ENCODE results near the gene MTHFR. TPM values are rescaled to one million over a fixed set of nuclear protein-coding genes. Genes with fewer than 3 reads are reported as not detected.
A peak's percentile ranks its signal among the peaks of the same experiment; 100 is the strongest.
"Not testable (repeated sequence)": the region's sequence is repeated elsewhere in the genome, so short reads cannot be mapped to it uniquely, and the experiment has no call there.

MTHFR gene
- total RNA-seq, 2 donors from 2014 or later, result 16.0 to 18.7 TPM

GRCh38 chr1:11823366-11824137 is 17.8 kb upstream of the MTHFR start:
- ATAC-seq (replicated peaks in 1 of 2) (no peak), DNase-seq (no peak)
- Mint-ChIP-seq H3K4me1 (ENCODE audit: low read depth) (no peaks in the 10 kb centered on the region), H3K27me3 (ENCODE audit: low read depth) (no peaks in the 10 kb centered on the region), H3K36me3 (ENCODE audit: insufficient read depth in 2 of 2) (peaks cover 0 to 6% of the 10 kb centered on the region in 2 donors), H3K27ac (no peak overlapping the region), H3K4me3 (no peak overlapping the region), H3K9me3 (no peaks in the 10 kb centered on the region)

GRCh38 chr1:11822091-11822490 is 16.3 kb upstream of the MTHFR start:
- Mint-ChIP-seq H3K4me3 (no peak overlapping the region), H3K4me1 (ENCODE audit: low read depth) (no peaks in the 10 kb centered on the region), H3K27me3 (ENCODE audit: low read depth) (no peaks in the 10 kb centered on the region), H3K27ac (no peak overlapping the region), H3K9me3 (no peaks in the 10 kb centered on the region), H3K36me3 (ENCODE audit: insufficient read depth in 2 of 2) (peaks cover 2 to 9% of the 10 kb centered on the region in 2 donors)
- DNase-seq, result no peak
- no peak for ATAC-seq (replicated peaks in 1 of 2)

DNA sequence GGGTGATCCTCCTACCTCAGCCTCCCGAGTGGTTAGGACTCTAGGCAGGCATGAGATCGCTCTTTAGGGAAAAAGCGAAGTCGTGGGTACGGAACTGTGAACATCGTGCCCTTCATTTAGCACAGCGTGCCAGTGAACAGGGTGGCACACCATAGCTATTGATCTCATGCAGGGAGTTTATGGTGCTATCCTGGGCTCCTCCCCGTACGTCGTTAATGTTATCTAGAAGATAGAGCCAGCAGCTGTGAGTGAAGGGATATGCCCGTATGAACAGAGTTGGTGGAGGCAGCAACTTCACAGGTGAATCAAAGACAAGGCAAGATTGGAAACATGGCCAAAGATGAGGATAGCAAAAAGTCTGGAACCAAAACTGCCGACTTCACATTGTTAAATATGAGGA is 11.4 kb upstream of the MTHFR start:
- H3K9me3 Mint-ChIP-seq, result no peaks in the 10 kb centered on the region
- DNase-seq (no peak), ATAC-seq (replicated peaks in 1 of 2) (no peak)
- H3K27me3 Mint-ChIP-seq (ENCODE audit: low read depth), result no peaks in the 10 kb centered on the region
- no peaks in the 10 kb centered on the region for H3K4me1 Mint-ChIP-seq (ENCODE audit: low read depth)
- no peak overlapping the region for H3K27ac Mint-ChIP-seq
- H3K36me3 Mint-ChIP-seq (ENCODE audit: insufficient read depth in 2 of 2), result peaks cover 2 to 8% of the 10 kb centered on the region in 2 donors
- H3K4me3 Mint-ChIP-seq, result no peak overlapping the region

DNA sequence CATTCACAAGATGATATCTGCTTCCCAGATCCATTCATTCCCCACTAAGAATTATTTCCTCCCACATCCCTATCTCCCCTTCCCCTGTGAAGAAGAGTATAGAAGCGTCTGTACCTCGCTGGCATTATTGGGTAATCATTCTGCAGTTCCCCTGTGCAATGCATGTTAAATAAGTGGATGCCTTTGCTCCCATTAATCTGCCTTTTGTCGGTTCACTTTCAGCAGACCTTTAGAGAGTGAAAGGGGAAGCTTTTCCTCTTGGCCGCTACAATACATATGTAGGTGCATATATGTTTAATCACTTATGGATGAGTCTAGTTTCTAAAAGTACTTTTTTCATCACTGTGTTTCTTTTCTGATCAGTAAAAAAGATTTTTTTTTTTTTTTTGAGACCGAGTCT is 7.3 kb upstream of the MTHFR start:
- ATAC-seq (replicated peaks in 1 of 2) (no peak), DNase-seq (no peak)
- peaks cover 13% of the 10 kb centered on the region for H3K4me1 Mint-ChIP-seq (ENCODE audit: low read depth)
- no peak overlapping the region for H3K27ac Mint-ChIP-seq
- no peaks in the 10 kb centered on the region for H3K27me3 Mint-ChIP-seq (ENCODE audit: low read depth)
- peaks cover 2 to 7% of the 10 kb centered on the region in 2 donors for H3K36me3 Mint-ChIP-seq (ENCODE audit: insufficient read depth in 2 of 2)
- H3K4me3 Mint-ChIP-seq, result no peak overlapping the region
- no peaks in the 10 kb centered on the region for H3K9me3 Mint-ChIP-seq

GRCh38 chr1:11807133-11807532 is 1.4 kb upstream of the MTHFR start:
- no peak for DNase-seq
- H3K27me3 Mint-ChIP-seq (ENCODE audit: low read depth), result no peaks in the 10 kb centered on the region
- peak overlapping the region; percentile 22 for H3K27ac Mint-ChIP-seq
- H3K9me3 Mint-ChIP-seq, result no peaks in the 10 kb centered on the region
- peaks cover 66% of the 10 kb centered on the region for H3K4me1 Mint-ChIP-seq (ENCODE audit: low read depth)
- ATAC-seq (replicated peaks in 1 of 2), result no peak
- H3K36me3 Mint-ChIP-seq (ENCODE audit: insufficient read depth in 2 of 2), result peaks cover 0 to 2% of the 10 kb centered on the region in 2 donors
- H3K4me3 Mint-ChIP-seq, result peak overlapping the region; percentile 96 to 98

GRCh38 chr1:11806307-11806936 is 658 bp upstream of the MTHFR start:
- Mint-ChIP-seq H3K4me1 (ENCODE audit: low read depth) (peaks cover 73% of the 10 kb centered on the region), H3K27ac (peak overlapping the region; percentile 93), H3K27me3 (ENCODE audit: low read depth) (no peaks in the 10 kb centered on the region), H3K9me3 (no peaks in the 10 kb centered on the region), H3K36me3 (ENCODE audit: insufficient read depth in 2 of 2) (peaks cover 0 to 2% of the 10 kb centered on the region in 2 donors), H3K4me3 (peak overlapping the region; percentile 96 to 98)
- ATAC-seq (replicated peaks in 1 of 2) (peak; percentile 57 to 59), DNase-seq (no peak)

GRCh38 chr1:11804666-11805421 is 920 bp downstream of the MTHFR start:
- H3K4me3 Mint-ChIP-seq, result peak overlapping the region; percentile 96 to 98
- no peaks in the 10 kb centered on the region for H3K9me3 Mint-ChIP-seq
- DNase-seq, result peak; percentile 19 to 20
- H3K4me1 Mint-ChIP-seq (ENCODE audit: low read depth), result peaks cover 73% of the 10 kb centered on the region
- peak overlapping the region; percentile 89 for H3K27ac Mint-ChIP-seq
- no peak for ATAC-seq (replicated peaks in 1 of 2)
- H3K27me3 Mint-ChIP-seq (ENCODE audit: low read depth), result no peaks in the 10 kb centered on the region
- H3K36me3 Mint-ChIP-seq (ENCODE audit: insufficient read depth in 2 of 2), result peaks cover 3 to 4% of the 10 kb centered on the region in 2 donors

DNA sequence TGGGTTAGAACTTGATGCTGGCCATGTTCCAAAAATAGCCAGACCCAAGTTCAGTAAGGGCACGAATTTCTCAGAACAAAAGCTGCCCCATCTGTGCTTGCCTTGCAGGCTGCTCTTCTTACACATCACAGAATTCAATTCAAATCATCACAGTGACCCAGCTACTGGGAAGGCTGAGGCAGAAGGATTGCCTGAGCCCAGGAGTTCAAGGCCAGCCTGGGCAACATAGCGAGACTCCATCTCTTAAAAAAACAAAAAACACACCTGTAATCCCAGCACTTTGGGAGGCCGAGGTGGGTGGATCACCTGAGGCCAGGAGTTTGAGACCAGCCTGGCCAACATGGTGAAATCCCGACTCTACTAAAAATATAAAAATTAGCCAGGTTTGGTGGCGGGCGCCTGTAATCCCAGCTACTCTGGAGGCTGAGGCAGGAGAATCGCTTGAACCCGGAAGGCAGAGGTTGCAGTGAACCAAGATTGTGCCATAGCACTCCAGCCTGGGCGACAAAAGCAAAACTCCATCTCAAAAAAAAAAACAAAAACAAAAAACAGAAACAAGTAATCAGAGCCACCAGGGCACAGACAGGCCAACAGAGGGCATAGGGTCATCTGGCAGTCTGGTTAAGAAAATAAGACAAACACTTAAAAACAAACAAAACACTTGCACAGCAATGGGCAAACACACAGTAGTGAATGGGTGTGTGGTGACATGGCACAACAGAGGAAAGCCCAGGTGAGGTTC is 1.7 kb downstream of the MTHFR start:
- Mint-ChIP-seq H3K4me1 (ENCODE audit: low read depth) (peaks cover 68% of the 10 kb centered on the region), H3K27ac (peak overlapping the region; percentile 89), H3K4me3 (peak overlapping the region; percentile 96 to 98)
- H3K27me3 Mint-ChIP-seq (ENCODE audit: low read depth); H3K9me3 Mint-ChIP-seq; ATAC-seq (replicated peaks in 1 of 2); DNase-seq; H3K36me3 Mint-ChIP-seq (ENCODE audit: insufficient read depth in 2 of 2): not testable (repeated sequence)

DNA sequence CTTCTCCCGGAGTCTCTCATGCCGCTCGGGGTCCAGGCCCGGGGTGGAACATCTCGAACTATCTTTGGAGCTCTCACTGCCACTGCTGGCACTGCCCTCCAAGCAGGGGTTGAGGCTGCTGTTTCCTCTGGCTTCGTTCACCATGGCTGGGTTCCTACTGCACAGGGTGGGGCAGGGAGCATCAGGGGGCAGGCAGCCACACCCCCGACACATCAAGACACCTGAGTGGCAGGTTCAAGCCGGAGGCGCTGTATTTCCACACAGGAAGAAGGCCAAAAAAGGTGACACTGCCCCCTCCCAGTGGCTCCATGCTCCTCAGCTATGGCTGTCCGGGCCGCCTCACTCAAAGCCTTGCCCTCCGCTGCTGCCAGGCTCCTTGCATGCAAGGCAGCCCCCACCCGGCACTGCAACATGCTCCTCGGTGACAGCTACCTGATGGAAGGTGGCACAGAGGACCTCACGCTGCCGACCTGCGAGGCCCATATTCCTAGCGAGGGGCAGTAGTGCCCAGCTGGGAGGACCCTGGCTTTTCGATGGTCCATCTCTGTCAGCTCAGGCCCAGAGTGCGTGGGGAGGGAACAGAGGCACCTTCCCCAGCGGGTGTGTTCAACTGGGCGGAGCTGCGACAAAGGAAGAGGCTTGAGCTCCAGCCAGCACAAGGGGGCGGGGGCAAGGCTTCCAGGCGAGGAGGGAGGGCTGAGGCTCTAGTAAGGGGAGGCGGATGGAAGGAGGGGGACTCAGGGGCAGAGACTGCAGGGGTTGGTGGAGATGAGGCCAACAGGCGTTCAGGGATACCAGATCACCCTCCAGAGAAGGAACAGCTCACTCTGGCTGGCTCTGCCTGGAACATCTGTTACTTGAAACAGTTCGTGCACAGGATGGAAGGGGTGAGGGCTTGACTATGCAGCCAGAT is 2.5 kb downstream of the MTHFR start:
- peak overlapping the region; percentile 68 for H3K27ac Mint-ChIP-seq
- peaks cover 2 to 3% of the 10 kb centered on the region in 2 donors for H3K36me3 Mint-ChIP-seq (ENCODE audit: insufficient read depth in 2 of 2)
- peak overlapping the region; percentile 96 to 98 for H3K4me3 Mint-ChIP-seq
- DNase-seq (peak; percentile 76 to 84), ATAC-seq (replicated peaks in 1 of 2) (peak; percentile 22 to 32)
- H3K27me3 Mint-ChIP-seq (ENCODE audit: low read depth), result no peaks in the 10 kb centered on the region
- H3K4me1 Mint-ChIP-seq (ENCODE audit: low read depth), result peaks cover 62% of the 10 kb centered on the region
- no peaks in the 10 kb centered on the region for H3K9me3 Mint-ChIP-seq

- no peaks in the 10 kb centered on the region for H3K27me3 Mint-ChIP-seq (ENCODE audit: low read depth)
- H3K9me3 Mint-ChIP-seq, result no peaks in the 10 kb centered on the region
- H3K36me3 Mint-ChIP-seq (ENCODE audit: insufficient read depth in 2 of 2), result peaks cover 2 to 3% of the 10 kb centered on the region in 2 donors
- H3K4me3 Mint-ChIP-seq, result peak overlapping the region; percentile 96 to 98
- DNase-seq, result no peak
- no peak for ATAC-seq (replicated peaks in 1 of 2)
- peaks cover 55% of the 10 kb centered on the region for H3K4me1 Mint-ChIP-seq (ENCODE audit: low read depth)
- H3K27ac Mint-ChIP-seq, result no peak overlapping the region
These were observed 3.2 kb downstream of the MTHFR start for GRCh38 chr1:11802616-11802972.

- no peak overlapping the region for H3K4me3 Mint-ChIP-seq
- no peak overlapping the region for H3K27ac Mint-ChIP-seq
- no peak for ATAC-seq (replicated peaks in 1 of 2)
- peaks cover 38% of the 10 kb centered on the region for H3K4me1 Mint-ChIP-seq (ENCODE audit: low read depth)
- DNase-seq, result no peak
- H3K9me3 Mint-ChIP-seq, result no peaks in the 10 kb centered on the region
- H3K27me3 Mint-ChIP-seq (ENCODE audit: low read depth), result no peaks in the 10 kb centered on the region
- H3K36me3 Mint-ChIP-seq (ENCODE audit: insufficient read depth in 2 of 2), result peaks cover 2 to 3% of the 10 kb centered on the region in 2 donors
These were observed 4.9 kb downstream of the MTHFR start for GRCh38 chr1:11800756-11801433.

Data from activated T-cell treated with anti-CD3 and anti-CD28 coated beads, Interleukin-2, amount 50 U/mL, for 72 hours (primary cell).